ENCODE data around the gene ONECUT2.

GRCh38 chr18:57441071-57441794 is 6.1 kb downstream of the ONECUT2 start:
- no peak for TF ChIP-seq CTCF (IDR thresholded peaks at IDR 0.05)
- TF ChIP-seq EP300 (IDR thresholded peaks at IDR 0.05) = no peak
- no peak for TF ChIP-seq POLR2A (IDR thresholded peaks at IDR 0.05)

Measured in ovary (tissue), 3 donors.